Measurements from ENCODE around the gene ALDH3A1.

The ALDH3A1 gene

GRCh38 chr17:19771971-19772630, 24.0 kb upstream of the ALDH3A1 start:
- no peak overlapping the region for H3K4me3 ChIP-seq (ENCODE audit: low read depth, low read length)
- H3K4me2 ChIP-seq (ENCODE audit: low read length), result no peak overlapping the region
- H3K9me3 ChIP-seq (ENCODE audit: control insufficient read depth, low read length), result no peaks in the 10 kb centered on the region
- no peak overlapping the region for H3K9ac ChIP-seq
- H3K4me1 ChIP-seq, result no peaks in the 10 kb centered on the region
- no peaks in the 10 kb centered on the region for H3K79me2 ChIP-seq
- H3K27me3 ChIP-seq (ENCODE audit: control insufficient read depth, insufficient read depth, low read length), result no peaks in the 10 kb centered on the region
- H3K36me3 ChIP-seq (ENCODE audit: control insufficient read depth, insufficient read depth, low read length), result no peaks in the 10 kb centered on the region
- no peak for TF ChIP-seq CTCF (IDR thresholded peaks at IDR 0.05)
- H2AFZ ChIP-seq, result no peak overlapping the region
- no peak overlapping the region for H3K27ac ChIP-seq

- no peak overlapping the region for H3K4me2 ChIP-seq (ENCODE audit: low read length)
Observed at GRCh38 chr17:19770985-19771735, 23.1 kb upstream of the ALDH3A1 start.

GRCh38 chr17:19769946-19770652, 22.0 kb upstream of the ALDH3A1 start:
- H3K4me3 ChIP-seq (ENCODE audit: low read depth, low read length), result no peak overlapping the region
- no peaks in the 10 kb centered on the region for H3K36me3 ChIP-seq (ENCODE audit: control insufficient read depth, insufficient read depth, low read length)
- no peak overlapping the region for H3K9ac ChIP-seq
- H3K4me2 ChIP-seq (ENCODE audit: low read length), result no peak overlapping the region
- no peak overlapping the region for H3K27ac ChIP-seq
- no peaks in the 10 kb centered on the region for H3K9me3 ChIP-seq (ENCODE audit: control insufficient read depth, low read length)
- TF ChIP-seq CTCF (IDR thresholded peaks at IDR 0.05), result no peak
- no peaks in the 10 kb centered on the region for H3K4me1 ChIP-seq
- no peaks in the 10 kb centered on the region for H3K79me2 ChIP-seq
- H3K27me3 ChIP-seq (ENCODE audit: control insufficient read depth, insufficient read depth, low read length), result no peaks in the 10 kb centered on the region
- no peak overlapping the region for H2AFZ ChIP-seq

More at GRCh38 chr17:19770985-19771735, 23.1 kb upstream of the ALDH3A1 start:
- H3K9ac ChIP-seq, result no peak overlapping the region
- no peak for TF ChIP-seq CTCF (IDR thresholded peaks at IDR 0.05)
- no peaks in the 10 kb centered on the region for H3K36me3 ChIP-seq (ENCODE audit: control insufficient read depth, insufficient read depth, low read length)
- no peak overlapping the region for H2AFZ ChIP-seq
- H3K4me1 ChIP-seq, result no peaks in the 10 kb centered on the region
- H3K27ac ChIP-seq, result no peak overlapping the region
- no peak overlapping the region for H3K4me3 ChIP-seq (ENCODE audit: low read depth, low read length)
- H3K27me3 ChIP-seq (ENCODE audit: control insufficient read depth, insufficient read depth, low read length), result no peaks in the 10 kb centered on the region
- no peaks in the 10 kb centered on the region for H3K79me2 ChIP-seq
- H3K9me3 ChIP-seq (ENCODE audit: control insufficient read depth, low read length), result no peaks in the 10 kb centered on the region

- no peaks in the 10 kb centered on the region for H3K79me2 ChIP-seq
- no peak for TF ChIP-seq CTCF (IDR thresholded peaks at IDR 0.05)
- no peaks in the 10 kb centered on the region for H3K9me3 ChIP-seq (ENCODE audit: control insufficient read depth, low read length)
- H3K4me2 ChIP-seq (ENCODE audit: low read length), result no peak overlapping the region
- H3K27ac ChIP-seq, result no peak overlapping the region
- no peak overlapping the region for H2AFZ ChIP-seq
- no peak overlapping the region for H3K4me3 ChIP-seq (ENCODE audit: low read depth, low read length)
- no peaks in the 10 kb centered on the region for H3K27me3 ChIP-seq (ENCODE audit: control insufficient read depth, insufficient read depth, low read length)
- no peaks in the 10 kb centered on the region for H3K4me1 ChIP-seq
- no peaks in the 10 kb centered on the region for H3K36me3 ChIP-seq (ENCODE audit: control insufficient read depth, insufficient read depth, low read length)
- no peak overlapping the region for H3K9ac ChIP-seq
Observed at GRCh38 chr17:19768046-19768782, 20.1 kb upstream of the ALDH3A1 start.

Measured in parathyroid adenoma (tissue), 2 donors.